ENCODE measurements around the gene TPRG1L. TPM values are rescaled to one million over a fixed set of nuclear protein-coding genes. Genes with fewer than 3 reads are reported as not detected.

TPRG1L gene
- total RNA-seq, 1 donor, result 19.4 TPM

DNA sequence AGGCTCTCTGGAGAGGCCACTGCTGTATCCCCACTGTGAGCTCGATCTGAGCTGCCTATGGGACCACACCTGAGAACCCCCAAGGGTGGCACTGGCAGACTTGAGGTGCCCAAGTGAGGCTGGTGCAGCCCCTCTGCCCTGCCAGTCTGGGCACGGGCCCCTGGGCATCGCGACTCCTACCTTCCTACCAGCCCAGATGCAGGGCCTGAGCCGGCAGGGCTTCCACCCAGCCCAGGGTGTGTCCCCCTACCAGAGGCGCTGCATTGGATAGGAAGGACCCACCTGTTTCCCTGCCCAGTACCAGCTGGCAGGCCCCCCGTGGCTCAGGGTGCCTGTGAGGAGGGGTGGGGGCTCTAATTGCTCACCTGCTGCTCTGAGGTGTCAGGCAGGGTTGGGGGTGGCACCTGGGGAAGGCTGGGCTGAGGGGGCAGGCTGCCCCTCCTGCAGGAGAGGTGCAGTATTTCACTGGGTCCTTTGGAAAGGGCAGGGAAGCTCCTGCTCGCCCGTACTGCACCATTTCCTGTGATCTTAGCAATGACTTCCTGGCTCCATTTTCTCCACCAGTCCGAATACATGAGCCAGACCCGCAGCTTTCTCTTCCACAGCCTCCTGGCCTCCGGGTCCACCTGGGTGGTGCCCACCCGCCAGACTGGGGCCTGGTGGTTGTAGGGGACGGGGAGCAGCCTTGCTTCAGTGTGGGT, 39.3 kb downstream of the TPRG1L start:
- H3K4me3 ChIP-seq (ENCODE audit: low read depth, low read length), result no peak overlapping the region
- TF ChIP-seq, protein P1, sequence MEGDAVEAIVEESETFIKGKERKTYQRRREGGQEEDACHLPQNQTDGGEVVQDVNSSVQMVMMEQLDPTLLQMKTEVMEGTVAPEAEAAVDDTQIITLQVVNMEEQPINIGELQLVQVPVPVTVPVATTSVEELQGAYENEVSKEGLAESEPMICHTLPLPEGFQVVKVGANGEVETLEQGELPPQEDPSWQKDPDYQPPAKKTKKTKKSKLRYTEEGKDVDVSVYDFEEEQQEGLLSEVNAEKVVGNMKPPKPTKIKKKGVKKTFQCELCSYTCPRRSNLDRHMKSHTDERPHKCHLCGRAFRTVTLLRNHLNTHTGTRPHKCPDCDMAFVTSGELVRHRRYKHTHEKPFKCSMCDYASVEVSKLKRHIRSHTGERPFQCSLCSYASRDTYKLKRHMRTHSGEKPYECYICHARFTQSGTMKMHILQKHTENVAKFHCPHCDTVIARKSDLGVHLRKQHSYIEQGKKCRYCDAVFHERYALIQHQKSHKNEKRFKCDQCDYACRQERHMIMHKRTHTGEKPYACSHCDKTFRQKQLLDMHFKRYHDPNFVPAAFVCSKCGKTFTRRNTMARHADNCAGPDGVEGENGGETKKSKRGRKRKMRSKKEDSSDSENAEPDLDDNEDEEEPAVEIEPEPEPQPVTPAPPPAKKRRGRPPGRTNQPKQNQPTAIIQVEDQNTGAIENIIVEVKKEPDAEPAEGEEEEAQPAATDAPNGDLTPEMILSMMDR (IDR thresholded peaks at IDR 0.05; ENCODE audit: insufficient read depth, low read depth, low read length), result no peak
- DNase-seq (ENCODE audit: low read depth), result no peak

DNA sequence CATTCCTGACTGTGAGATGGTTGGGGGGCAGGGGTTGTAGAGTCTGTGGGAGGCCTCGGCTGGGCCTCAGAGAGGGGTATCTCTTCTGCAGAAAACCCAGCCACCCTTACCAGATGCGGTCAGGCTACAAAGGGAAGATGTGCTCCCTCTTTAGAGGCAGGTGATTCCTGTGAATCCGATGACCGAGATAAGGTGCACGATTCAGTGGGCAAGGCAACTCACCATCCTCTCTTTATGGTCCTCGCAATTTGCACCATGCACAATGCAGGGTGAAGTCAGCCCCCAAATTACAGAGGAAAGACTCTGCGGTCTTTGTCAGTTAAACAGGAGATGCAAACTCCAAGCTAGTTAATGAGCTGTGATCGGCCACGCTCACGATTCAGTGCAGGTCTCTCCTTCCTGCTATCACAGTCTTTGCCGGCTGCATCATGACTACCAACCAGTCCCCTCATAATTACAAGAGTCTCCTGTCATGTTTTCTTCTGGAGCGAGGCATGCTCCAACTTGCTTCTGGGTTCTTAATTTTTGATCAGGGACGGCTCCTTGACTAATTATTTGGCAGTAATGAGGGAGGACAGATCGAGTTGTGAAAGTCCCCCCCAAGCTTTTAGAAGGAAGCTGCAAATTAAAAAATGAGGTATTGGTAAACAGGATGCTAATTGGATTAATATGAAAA, 40.0 kb downstream of the TPRG1L start:
- DNase-seq (ENCODE audit: low read depth), result no peak
- TF ChIP-seq, protein P1 (IDR thresholded peaks at IDR 0.05; ENCODE audit: insufficient read depth, low read depth, low read length), result no peak
- no peak overlapping the region for H3K4me3 ChIP-seq (ENCODE audit: low read depth, low read length)

DNA sequence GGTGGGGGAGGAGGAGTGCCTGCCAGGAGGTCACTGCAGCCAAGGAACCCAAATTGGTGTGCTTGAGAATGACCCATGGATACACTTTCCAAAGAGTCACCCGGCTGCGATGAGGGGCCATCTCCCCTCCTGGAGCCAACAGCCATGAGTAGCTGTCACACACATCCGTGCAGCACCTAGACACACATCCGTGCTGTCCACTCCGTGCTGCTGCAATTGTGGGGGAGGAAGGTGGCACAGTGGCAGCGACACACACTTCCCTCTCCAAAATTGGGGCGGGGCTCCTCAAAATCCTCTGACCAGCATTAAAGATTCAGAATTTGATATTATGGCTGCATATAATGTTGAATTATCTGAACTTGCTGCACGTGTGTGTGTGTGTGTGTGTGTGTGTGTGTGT, 43.3 kb downstream of the TPRG1L start:
- DNase-seq (ENCODE audit: low read depth), result no peak

DNA sequence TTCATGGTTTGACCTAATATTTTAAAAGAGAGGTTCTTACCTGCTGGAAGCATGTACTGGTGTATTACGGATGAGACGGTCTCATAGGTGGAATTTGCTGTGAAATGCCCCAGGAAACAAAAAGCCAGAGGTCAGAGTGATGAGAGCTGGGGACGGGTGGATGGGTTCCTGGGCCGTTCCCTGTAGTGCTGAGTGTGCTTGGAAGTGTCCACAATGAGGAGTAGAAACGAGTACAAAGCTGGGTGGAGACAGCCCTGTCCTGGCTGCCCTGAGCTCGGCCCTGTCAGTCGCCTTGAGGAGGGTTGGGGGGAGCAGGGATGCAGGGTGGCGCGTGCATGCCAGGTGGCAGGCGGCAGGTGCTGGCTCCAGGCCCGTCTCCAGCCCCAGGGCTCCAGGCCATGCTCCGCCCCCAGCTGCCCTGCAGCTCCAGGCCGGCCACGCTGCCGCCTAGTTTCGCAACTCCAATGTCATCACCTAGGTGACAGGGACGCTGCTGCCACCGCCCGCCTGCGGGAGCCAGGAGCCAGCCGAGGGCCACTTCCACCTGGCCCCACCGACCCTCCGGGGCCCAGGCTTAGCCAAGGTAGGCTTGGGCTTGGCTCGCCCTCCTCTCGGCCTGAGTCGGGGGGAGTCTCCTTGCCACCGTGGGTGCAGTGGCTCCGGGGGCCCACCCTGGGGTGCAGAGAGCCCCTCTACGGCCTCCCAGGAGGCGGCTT, 43.9 kb downstream of the TPRG1L start:
- H3K4me3 ChIP-seq (ENCODE audit: low read depth, low read length), result no peak overlapping the region
- TF ChIP-seq, protein P1 (IDR thresholded peaks at IDR 0.05; ENCODE audit: insufficient read depth, low read depth, low read length), result no peak
- peak; percentile 28 for DNase-seq (ENCODE audit: low read depth)

More for the DNA sequence above, 43.3 kb downstream of the TPRG1L start:
- TF ChIP-seq, protein P1 (IDR thresholded peaks at IDR 0.05; ENCODE audit: insufficient read depth, low read depth, low read length), result no peak
- no peak overlapping the region for H3K4me3 ChIP-seq (ENCODE audit: low read depth, low read length)

DNA sequence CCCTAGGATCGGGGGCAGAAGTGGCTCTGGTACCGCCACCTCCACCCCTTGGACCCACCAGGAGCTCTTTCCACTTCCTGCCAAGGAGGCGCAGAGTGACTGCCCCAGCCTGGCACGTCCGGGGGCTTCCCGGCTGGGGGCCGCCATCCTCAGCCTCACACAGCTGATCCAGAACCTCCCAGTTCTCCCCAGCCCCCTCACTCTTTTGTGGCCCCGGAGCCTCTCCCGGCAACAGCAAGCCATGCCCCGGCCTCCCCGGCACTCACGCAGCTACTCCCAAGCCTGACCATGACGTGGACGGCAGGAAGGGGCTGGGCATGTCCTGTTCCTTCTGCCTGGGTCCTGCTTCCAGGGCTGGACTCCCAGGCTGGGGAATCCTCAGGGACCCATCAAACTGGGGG, 44.6 kb downstream of the TPRG1L start:
- H3K4me3 ChIP-seq (ENCODE audit: low read depth, low read length), result no peak overlapping the region
- no peak for DNase-seq (ENCODE audit: low read depth)
- TF ChIP-seq, protein P1 (IDR thresholded peaks at IDR 0.05; ENCODE audit: insufficient read depth, low read depth, low read length), result no peak

DNA sequence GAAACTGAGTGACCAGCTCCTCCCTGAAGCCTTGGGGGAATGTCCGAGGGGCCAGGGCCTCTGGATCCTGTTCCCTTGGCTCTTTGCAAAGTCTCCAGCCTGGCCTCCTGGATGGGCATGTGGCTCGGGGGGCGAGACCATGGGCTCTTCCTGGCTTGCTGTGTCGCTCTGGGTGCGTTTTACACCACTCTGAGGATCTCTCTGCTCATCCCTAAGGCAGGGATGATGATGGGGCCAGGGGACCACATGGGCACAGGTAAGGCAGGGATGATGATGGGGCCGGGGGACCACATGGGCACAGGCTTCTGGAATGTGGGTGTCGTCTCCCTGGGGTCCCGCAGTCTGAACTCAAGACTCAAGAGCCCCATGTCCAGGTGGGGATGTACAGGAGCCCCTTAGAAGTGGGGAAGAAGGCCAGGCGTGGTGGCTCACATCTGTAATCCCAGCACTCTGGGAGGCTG, 45.2 kb downstream of the TPRG1L start:
- no peak overlapping the region for H3K4me3 ChIP-seq (ENCODE audit: low read depth, low read length)
- TF ChIP-seq, protein P1 (IDR thresholded peaks at IDR 0.05; ENCODE audit: insufficient read depth, low read depth, low read length), result no peak
- DNase-seq (ENCODE audit: low read depth), result no peak
